ENCODE measurements around the gene SMARCD1. TPM values are rescaled to one million over a fixed set of nuclear protein-coding genes. Genes with fewer than 3 reads are reported as not detected.

SMARCD1 gene
- total RNA-seq, 1 donor from 2014 or later = 152 TPM

GRCh38 chr12:50104417-50105366 lies 19.6 kb downstream of the SMARCD1 start:
- Mint-ChIP-seq H3K36me3 (ENCODE audit: unreplicated experiment) (peaks cover 1% of the 10 kb centered on the region), H3K27ac (ENCODE audit: unreplicated experiment) (no peak overlapping the region), H3K4me1 (ENCODE audit: low read depth, unreplicated experiment) (peaks cover 7% of the 10 kb centered on the region), H3K27me3 (ENCODE audit: unreplicated experiment) (peaks cover 4% of the 10 kb centered on the region), H3K4me3 (ENCODE audit: unreplicated experiment) (no peak overlapping the region), H3K9me3 (ENCODE audit: unreplicated experiment) (peaks cover 4% of the 10 kb centered on the region)
- no peak for TF ChIP-seq CTCF (IDR thresholded peaks at IDR 0.05; ENCODE audit: partially characterized antibody, unreplicated experiment)
- DNase-seq = no peak

- no peak for DNase-seq
- H3K27me3 Mint-ChIP-seq (ENCODE audit: unreplicated experiment) = peaks cover 4% of the 10 kb centered on the region
- peak overlapping the region; percentile 28 for H3K4me3 Mint-ChIP-seq (ENCODE audit: unreplicated experiment)
- peaks cover 13% of the 10 kb centered on the region for H3K4me1 Mint-ChIP-seq (ENCODE audit: low read depth, unreplicated experiment)
- no peak overlapping the region for H3K27ac Mint-ChIP-seq (ENCODE audit: unreplicated experiment)
- H3K36me3 Mint-ChIP-seq (ENCODE audit: unreplicated experiment) = no peaks in the 10 kb centered on the region
- TF ChIP-seq CTCF (IDR thresholded peaks at IDR 0.05; ENCODE audit: partially characterized antibody, unreplicated experiment) = no peak
- peaks cover 4% of the 10 kb centered on the region for H3K9me3 Mint-ChIP-seq (ENCODE audit: unreplicated experiment)
Measured at GRCh38 chr12:50105913-50106450, 20.8 kb downstream of the SMARCD1 start.

GRCh38 chr12:50106907-50107306 lies 21.8 kb downstream of the SMARCD1 start:
- DNase-seq = no peak
- peaks cover 4% of the 10 kb centered on the region for H3K9me3 Mint-ChIP-seq (ENCODE audit: unreplicated experiment)
- no peaks in the 10 kb centered on the region for H3K36me3 Mint-ChIP-seq (ENCODE audit: unreplicated experiment)
- H3K27ac Mint-ChIP-seq (ENCODE audit: unreplicated experiment) = no peak overlapping the region
- H3K4me3 Mint-ChIP-seq (ENCODE audit: unreplicated experiment) = no peak overlapping the region
- no peak for TF ChIP-seq CTCF (IDR thresholded peaks at IDR 0.05; ENCODE audit: partially characterized antibody, unreplicated experiment)
- peaks cover 14% of the 10 kb centered on the region for H3K4me1 Mint-ChIP-seq (ENCODE audit: low read depth, unreplicated experiment)
- H3K27me3 Mint-ChIP-seq (ENCODE audit: unreplicated experiment) = peaks cover 4% of the 10 kb centered on the region

GRCh38 chr12:50107416-50108268 lies 22.5 kb downstream of the SMARCD1 start:
- peaks cover 7% of the 10 kb centered on the region for H3K27me3 Mint-ChIP-seq (ENCODE audit: unreplicated experiment)

More at GRCh38 chr12:50107416-50108268, 22.5 kb downstream of the SMARCD1 start:
- Mint-ChIP-seq H3K4me1 (ENCODE audit: low read depth, unreplicated experiment) (peaks cover 14% of the 10 kb centered on the region), H3K4me3 (ENCODE audit: unreplicated experiment) (no peak overlapping the region), H3K27ac (ENCODE audit: unreplicated experiment) (no peak overlapping the region), H3K9me3 (ENCODE audit: unreplicated experiment) (peaks cover 7% of the 10 kb centered on the region), H3K36me3 (ENCODE audit: unreplicated experiment) (no peaks in the 10 kb centered on the region)
- no peak for DNase-seq
- TF ChIP-seq CTCF (IDR thresholded peaks at IDR 0.05; ENCODE audit: partially characterized antibody, unreplicated experiment) = no peak

Data from glutamatergic neuron (in vitro differentiated cells).